GM19324 (cell line): ENCODE results near the gene STAMBP.
A peak's percentile ranks its signal among the peaks of the same experiment; 100 is the strongest.
"Not testable (repeated sequence)": the region's sequence is repeated elsewhere in the genome, so short reads cannot be mapped to it uniquely, and the experiment has no call there.

Experiments
- ATAC-seq: cut with Tn5 transposase; IDR thresholded peaks from one replicate; pipeline ENCODE4 v1.9.1; 2021; ENCODE audit warnings: mild to moderate bottlenecking, moderate library complexity; ENCODE audit not compliant: unreplicated experiment, low FRiP score

Gene STAMBP

DNA sequence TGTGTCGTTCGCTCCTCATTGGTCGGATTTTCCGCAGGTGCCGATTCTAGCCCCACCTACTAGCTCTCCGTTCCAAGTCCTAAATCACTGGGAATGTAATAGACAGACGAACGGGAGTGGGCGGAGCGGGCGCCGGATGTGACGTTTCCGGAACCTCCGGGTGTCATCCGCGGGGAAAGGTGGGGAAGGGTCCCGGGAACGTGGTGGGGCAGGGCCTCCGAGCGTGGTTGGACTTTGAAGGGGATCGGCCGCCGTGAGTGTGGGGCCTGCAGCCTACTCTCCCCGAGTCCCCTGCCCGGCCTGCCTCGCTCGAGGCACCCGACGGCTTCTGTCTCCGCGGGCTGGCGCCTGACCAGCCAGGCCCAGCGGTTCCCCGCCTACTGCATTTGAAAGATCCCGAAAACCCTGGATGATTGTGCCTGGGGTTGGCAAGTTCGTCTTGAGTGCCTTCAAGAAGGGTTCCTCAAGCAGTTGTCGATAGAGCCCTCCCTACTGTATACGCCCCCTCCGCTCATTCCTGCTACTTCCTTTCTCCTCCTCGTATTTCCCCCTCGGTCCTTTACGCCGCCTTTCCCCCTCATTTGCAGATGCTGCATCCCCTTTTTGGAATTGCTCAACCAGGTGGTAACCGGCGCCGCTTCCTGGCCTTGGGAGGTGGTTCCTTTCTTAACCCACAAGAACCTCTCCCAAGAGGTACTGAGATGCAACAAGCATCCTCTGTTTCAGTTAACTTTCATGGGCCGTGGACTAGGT lies at the start of gene STAMBP:
STAMBP (plus strand) TSS at position 144 of the 753 bp plus-strand sequence. CDS start 1,896 bp downstream, outside the sequence.
- peak; percentile 87 for ATAC-seq

DNA sequence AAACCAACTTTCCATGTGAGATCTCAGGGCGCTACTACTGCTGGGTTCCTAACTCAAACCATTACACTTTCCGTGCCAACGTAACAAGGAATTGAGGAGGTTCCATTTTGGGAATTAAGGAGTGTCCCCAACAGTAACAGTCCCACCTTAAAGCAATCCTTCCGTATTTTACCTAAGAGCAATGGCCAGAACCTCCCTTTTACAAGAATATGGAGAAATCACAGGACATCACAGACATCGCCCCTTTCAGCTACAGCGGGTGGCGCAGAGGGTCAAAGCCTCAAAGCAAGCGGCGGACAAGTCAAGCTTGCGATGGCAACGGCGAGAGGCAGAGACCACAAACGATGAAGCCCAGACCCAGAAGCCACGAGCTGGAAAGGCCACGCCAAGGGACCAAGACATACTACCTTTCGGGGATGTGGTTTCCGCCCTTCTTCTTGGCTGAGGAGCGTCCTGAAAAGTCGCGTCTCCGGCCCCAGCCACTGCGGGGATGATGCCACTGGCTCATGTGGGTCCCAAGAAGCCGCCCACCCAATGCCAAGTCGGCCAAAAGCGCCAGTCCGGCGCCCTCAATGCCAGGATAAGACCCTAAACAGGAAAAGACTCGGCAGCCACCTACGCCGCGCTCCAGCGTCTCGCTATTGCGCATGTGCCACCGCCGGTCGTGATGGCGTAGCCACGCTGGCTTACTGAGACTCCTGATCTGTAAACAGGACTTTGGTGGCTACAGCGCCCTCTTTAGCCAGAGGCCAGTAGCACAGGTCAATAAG lies 49.1 kb upstream of the STAMBP start, which contains the start of gene DUSP11:
DUSP11 (minus strand) TSS at position 637 of the 770 bp plus-strand sequence; CDS start at position 508, 129 bp downstream.
- ATAC-seq: peak; percentile 99

DNA sequence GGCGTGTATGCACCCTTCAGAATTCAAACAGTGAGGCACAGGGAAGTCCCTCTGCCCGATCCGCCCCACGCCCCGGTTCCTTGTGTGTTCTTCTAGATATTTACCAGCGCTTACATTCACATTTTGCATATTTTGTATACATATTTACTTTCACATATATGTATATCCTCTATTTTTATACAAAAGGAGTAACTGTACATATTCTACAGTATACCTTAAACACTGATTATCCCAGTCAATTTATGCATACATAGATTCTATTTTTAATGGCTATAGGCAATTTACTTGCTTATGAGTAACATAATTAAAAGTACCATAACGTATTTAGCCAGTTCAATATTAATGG lies 48.6 kb upstream of the STAMBP start:
- peak; percentile 16 for ATAC-seq

DNA sequence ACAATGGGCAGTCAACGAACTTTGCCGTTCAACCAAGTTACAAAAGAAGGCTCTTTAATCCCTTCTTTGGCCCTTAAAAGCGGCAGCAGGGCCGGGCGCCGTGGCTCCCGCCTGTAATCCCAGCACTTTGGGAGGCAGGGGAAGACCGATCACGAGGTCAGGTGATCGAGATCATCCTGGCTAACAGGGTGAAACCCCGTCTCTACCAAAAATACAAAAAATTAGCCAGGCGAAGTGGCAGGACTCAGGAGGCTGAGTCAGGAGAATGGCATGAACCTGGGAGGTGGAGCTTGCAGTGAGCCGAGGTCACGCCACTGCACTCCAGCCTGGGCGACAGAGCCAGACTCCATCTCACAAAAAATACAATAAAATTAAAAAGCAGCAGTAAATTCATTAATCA lies 45.4 kb upstream of the STAMBP start:
- ATAC-seq: not testable (repeated sequence)

DNA sequence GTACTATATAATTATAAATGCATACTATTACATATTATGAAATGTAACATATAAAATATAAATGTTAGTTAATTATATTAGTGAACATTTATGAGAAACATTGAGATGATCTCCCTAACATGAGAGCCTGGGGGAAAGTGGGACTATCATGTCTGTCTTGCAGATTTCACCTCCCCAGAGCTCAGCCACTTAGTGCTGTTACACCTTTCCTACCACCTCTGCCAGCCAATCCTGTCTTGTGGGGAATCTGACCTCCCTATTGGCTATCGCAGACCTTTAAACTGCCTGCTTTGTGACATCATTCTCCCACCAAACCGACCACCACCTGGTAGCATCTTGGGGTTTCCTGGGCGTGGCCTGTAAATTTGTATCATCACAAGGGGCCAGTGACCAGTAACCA lies 44.9 kb upstream of the STAMBP start, which contains the start of gene C2orf78:
C2orf78 (plus strand) TSS at position 301 of the 400 bp plus-strand sequence. CDS start 127 bp downstream, outside the sequence.
- not testable (repeated sequence) for ATAC-seq

DNA sequence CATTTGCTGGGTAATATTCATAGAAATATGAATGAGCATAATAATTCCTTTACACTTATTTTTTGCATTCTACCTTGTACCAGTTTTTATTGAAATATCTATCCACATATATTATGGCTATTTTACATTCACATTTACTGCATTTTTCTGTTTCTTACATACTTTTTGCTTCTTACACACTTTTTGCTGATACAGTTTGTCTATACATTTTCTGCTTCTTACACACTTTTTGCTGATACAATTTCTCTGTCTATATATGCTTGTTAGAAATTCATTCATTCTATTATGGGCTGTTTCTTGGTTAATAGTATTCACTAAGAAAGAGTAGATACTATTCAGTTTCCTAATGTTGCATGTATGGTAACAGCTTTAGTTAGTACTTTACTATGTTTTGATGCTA lies 16.9 kb upstream of the STAMBP start:
- no peak for ATAC-seq

DNA sequence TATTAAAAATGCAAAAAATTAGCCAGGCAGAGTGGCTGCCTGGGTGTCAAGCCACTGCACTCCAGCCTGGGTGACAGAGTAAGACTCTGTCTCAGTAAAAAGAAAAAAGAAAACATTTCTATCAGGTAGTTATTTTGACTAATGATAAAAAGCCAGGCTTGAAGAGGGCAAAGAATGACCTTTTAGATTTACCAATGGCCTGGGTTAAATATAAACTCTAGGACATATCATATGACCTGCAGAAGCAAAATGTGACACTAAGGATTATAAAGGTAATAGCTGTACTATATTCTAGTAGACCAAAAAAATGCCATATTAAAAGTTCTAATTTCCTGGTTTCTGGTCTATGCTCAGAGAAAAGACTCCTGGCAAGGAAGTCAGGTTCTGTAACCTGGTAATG lies 16.1 kb upstream of the STAMBP start:
- no peak for ATAC-seq

DNA sequence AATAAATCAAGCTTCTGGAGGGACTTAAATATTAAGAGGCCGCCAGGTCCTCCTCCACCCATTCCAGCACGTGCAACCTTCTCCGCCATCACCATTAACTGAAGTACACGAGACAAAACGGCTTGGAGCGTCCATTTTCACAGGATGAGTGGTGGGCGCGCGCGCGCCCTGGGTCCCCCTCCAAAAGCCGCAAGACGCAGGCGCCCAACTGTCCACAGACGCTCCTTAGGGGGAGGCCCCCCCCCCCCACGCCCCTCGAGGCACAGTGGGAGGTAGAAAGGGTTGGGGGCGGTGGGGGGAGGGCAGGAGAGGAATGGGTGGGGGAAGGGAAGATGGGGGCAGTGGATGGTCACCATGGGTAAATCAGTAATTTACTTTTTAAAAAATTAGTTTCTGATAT lies 10.5 kb upstream of the STAMBP start:
- ATAC-seq: no peak

DNA sequence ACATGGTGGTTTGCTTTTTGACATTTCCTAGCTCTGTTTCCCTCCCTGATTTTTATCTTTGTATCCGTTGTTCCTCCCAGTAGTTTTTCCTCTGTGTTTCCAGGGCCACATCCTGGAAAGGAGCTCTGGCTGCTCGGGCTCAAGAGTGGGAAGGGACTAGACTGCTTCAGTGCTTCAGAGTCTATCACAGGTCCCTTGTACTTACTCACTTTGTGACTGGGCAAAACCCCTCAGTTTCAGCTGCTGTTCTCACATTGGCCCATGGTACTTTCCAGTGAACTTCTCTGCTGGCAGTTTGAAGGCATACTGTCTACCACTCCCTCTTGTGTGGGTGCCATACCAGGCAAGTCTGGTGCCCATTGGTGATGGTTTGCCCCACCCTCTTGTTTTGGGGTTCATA lies 7.5 kb upstream of the STAMBP start:
- no peak for ATAC-seq

DNA sequence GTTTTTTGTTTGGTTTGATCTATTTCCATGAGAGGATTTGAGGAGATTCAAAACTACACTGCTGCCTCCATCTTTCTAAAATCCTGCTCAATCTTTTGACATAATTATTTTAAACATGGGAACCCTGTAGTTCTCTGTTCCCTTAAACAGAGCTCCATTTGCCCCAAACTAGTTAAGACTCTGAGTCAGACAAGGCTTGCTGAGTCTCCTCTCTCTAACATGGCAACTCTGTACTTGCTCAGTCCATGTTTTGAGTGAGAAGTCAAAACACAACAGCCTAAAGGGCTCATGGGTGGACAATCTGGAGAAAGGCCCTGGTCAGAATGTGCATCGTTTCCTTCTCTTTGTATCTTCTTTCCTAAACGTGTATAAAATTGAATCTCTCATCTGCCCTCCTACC lies 7.1 kb upstream of the STAMBP start:
- ATAC-seq: no peak

DNA sequence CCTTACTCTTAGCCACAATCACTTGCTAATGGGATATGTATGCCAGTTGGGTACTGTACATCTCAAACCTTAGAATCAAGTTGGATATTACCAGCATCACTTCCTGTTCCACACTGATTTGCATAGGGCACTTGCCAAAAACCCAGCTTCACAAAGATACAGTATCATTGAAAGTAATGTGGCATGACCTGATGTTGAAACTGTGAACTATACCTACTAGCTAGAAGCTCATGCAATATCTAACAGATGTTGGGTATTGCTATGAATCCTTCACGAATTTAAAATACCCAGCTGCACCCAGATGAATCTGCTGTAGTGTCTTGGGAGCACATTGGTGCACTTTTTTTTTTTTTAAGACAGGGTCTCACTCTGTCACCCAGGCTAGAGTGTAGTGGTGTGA lies 6.5 kb upstream of the STAMBP start:
- peak; percentile 57 for ATAC-seq

DNA sequence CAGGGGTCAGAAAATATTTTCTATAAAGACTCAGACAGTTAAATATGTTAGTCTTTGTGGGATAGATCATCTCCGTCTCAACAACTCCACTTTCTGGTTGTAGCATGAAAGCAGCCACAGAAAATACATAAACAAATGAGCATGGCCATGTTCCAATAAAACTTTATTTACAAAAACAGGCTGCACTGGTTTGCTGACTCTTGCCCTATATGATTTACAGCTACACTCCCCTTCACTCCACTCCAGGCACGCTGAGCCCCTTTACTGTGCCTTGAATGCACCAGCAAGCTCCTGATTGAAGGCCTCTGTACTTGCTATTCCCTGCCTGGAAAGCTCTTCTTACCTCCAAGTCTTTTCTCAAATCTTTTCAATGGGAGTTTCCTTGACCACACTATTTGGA lies 5.8 kb upstream of the STAMBP start:
- ATAC-seq: no peak

DNA sequence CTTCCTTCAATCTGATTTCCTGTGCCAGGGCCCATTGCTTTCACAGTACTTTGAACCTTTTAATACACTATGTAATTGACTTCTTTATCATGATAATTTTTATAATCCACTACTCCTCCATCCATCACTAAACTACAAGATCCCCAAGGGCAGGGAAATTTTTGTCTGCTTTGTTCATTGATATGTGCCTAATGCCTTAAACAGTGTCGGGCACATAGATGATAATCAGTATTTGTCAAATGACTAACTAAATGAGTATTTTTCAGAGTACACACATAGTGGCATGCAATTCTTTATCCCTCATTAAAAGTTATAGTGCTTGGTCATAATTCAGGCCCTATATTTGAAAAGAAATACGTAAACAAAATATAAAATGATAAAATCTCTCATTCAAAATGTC lies 5.3 kb upstream of the STAMBP start:
- no peak for ATAC-seq

DNA sequence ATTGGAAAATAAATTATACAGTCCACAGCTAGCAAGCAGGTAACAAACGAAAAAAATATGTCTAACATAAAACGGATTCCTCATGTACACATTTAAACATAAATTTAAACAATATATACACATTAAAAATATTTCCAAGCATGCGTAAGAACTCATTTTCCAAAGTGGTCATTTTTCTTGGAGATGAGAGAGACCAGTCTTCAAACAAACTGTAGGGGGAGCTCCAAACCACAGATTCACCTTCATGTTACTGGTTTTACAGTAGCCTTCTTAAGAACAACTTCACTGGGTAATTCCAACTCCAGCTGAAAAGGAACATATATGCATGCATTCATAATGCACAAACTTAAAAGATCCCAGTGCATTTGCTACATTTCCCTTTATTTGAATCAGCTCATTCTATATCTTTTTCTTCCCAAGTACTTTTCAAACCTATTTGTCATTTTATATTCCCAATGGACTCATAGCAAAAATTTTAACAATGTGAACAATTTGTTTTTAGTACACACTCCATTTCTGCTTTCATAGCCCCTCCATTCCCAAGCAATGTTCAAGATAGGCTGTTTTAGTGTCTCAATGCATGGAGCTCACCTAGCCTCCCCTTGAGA lies 4.7 kb upstream of the STAMBP start:
- ATAC-seq: no peak

DNA sequence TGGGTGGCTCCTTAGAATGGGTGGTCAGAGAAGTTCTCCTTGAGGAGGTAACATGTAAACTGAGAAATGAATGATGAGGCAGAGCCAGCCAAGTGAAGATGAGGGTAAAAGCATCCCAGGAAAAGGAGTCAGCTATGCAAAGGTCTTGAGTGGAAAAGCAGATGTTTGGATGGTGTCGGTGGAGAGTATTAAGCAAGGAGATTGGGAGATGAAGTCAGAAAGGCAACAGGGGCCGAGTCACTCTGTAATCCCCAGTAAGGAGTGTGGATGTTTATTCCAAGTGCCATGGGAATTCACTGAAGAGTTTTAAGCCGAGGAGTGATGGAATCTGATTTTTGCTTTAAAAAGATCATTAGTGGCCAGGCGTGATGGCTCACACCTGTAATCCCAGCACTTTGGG lies 3.4 kb upstream of the STAMBP start:
- ATAC-seq: no peak

DNA sequence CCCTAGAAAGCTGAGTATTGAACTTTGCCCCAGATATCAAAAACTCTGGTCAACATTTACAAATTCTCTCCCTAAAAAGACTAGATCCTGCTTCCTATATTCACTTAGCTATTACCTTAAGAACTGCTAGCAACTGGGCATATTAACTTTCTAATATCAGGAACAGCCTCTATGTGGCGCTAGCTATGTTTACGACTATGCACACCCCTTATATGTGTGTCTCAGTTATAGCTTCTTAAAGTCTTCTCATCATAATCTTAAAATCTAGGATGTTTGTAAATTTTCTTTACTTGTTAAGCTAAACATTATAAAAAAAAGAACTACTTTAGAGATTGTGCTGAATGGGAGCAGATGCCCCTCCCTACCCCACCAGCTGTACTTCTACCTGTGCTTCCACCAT lies 1.7 kb upstream of the STAMBP start:
- ATAC-seq: no peak

DNA sequence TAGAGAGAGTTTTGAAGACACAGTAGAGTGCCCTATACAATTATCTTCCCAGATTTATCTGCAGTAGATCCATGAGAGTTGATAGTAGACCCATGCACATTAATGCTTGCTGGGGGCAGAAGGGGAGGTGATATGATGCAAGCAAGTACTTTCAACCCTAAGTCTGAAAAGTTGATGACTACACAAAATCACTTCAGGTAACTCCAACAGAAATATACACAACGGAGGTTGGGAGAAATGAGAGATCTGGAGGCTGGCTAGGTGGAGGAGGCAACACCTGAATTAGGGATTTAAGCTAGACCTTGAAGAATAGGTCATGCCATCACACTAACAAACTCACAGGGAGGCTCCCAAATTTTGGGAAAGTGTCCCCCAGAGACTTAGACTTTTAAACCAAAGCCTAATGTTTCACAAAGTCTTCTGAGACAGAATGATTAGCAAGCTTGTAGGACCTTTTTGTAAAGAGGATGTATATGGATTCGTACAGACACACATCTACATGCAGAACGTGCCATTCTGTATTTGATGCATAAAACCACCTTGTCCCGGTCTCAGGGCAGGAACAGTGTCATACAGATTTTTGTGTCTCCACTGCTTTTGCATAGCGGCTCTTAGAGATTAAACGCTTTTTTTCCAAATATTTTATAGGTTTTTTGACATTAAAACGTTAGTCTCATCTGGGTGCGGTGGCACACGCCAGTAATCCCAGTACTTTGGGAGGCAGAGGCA lies 937 bp upstream of the STAMBP start:
- no peak for ATAC-seq

DNA sequence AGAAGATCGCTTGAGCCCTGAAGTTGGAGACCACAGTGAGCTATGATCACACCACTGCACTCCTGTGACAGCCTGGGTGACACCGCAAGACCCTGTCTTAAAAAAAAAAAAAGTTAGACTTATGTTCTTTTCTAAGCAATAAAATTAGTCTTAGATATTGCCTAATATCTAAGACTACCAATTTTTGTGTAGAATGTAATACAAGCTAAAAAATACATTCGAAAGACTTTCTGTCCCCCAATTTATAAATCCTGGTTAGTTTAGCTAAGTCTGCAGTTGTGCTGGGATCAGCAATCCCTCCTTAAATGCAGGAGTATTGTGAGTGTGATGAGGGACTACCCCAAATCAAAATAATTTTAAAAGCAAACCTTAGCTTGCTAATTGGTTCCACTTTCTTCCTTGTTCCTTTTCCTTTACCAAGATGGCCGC lies 358 bp upstream of the STAMBP start:
- ATAC-seq: no peak

DNA sequence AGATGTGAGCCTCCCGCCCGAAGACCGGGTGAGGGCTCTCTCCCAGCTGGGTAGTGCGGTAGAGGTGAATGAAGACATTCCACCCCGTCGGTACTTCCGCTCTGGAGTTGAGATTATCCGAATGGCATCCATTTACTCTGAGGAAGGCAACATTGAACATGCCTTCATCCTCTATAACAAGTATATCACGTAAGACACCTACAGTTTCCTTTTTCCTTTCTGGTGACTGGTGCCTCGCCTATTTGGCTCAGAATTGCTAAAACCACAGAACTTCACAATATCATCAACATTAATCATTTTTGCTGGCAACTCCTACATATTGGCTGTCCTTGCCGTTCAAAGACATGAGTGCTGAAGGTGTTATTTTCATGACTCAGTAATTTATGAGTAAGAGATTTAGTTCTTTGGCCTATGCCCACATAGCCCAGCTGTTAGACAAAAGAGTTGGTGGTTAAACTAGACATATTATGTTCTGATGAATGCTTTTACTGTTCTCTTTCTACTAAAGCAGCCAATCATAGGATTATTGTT lies 2.2 kb downstream of the STAMBP start:
- no peak for ATAC-seq

DNA sequence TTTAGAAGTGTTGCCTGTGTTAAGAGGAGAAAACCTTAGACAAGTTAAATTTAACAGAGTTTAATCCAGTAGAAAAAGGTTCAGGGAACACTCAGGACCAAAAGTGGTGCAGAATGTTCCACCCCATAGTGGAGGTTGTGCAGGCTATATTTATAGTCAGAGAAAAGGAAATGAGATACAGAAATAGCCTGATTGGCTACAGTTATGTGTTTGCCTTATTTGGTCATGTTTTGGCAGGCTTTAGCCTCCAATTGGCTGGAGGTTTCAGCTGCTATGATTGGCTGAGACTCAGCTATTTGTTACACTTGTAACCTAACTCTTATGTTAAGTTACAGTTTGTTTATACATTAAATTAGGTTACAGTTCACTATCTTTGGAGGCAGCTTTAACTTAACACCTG lies 4.2 kb downstream of the STAMBP start:
- ATAC-seq: no peak
